Measurements from ENCODE around the gene HBE1.
"Not testable (repeated sequence)": the region's sequence is repeated elsewhere in the genome, so short reads cannot be mapped to it uniquely, and the experiment has no call there.

- not testable (repeated sequence) for TF ChIP-seq CTCF, POLR2A (IDR thresholded peaks at IDR 0.05)
Measured at GRCh38 chr11:5254646-5255413, 14.9 kb downstream of the HBE1 start, which contains the start of gene HBG2.

Data from body of pancreas (tissue), 4 donors.